CD4-positive, alpha-beta T cell treated with Interleukin-10 for 1 hour (primary cell): ENCODE data around the gene WDCP.
"Not testable (repeated sequence)": the region's sequence is repeated elsewhere in the genome, so short reads cannot be mapped to it uniquely, and the experiment has no call there.

ENCODE experiments used
- DNase-seq: peaks from one replicate; pipeline ENCODE4 v3.0.0-alpha.2; 2020

The WDCP gene

DNA sequence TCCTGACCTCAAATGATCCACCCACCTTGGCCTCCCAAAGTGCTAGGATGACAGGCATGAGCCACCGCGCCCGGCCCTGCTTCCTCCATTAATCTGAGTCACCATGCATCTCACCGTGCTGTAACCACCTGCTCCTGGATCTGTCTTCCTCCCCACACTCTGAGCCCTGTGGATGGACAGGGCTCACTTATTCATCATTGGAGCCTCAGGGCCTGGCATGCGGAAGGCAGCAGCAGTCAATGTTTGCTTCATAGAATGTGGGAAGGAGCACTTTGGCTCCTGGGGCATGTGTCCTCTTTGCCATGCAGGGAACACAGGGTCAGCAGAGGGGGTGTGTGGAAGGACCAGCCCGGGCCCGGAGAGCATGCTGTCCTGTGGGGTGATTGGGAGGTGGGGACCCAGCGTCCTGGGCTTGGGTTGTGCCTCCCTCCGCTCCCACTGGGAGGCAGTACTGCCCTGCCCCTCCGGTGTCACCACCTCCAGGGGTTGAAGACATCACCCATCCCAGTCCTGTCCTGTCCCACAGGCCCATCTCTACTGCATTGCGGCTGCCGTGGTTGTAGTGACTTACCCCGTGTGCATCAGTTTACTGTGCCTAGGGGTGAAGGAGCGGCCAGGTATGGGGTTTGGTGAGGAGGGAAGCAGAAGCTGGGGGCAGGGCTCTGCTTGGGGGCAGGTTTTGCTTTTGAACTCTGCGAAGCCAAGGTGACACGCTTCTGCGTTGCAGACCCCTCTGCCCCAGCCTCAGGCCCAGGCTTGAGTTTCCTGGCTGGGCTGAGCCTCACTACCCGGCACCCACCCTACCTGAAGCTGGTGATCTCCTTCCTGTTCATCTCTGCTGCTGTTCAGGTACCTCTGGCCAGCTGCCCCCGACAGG lies 25.8 kb downstream of the WDCP start:
- DNase-seq: no peak

DNA sequence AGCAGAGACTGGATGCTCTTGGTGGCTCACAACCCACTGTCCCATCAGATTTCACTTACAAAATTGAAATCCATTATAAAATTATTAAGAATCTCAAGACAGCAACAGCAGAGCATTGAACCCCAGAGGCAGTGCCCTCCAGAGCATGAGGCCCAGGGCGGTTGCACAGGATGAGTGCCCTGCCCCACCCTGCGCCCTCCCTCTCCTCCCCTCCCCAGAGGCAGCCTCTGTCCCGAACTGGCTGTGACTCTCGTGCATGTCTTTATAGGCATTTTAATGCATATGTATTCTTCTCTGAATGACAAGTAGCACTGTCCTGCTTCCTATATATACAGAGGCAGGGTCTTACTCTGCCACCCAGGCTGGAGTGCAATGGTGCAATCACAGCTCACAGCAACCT lies 26.9 kb downstream of the WDCP start:
- DNase-seq: no peak

DNA sequence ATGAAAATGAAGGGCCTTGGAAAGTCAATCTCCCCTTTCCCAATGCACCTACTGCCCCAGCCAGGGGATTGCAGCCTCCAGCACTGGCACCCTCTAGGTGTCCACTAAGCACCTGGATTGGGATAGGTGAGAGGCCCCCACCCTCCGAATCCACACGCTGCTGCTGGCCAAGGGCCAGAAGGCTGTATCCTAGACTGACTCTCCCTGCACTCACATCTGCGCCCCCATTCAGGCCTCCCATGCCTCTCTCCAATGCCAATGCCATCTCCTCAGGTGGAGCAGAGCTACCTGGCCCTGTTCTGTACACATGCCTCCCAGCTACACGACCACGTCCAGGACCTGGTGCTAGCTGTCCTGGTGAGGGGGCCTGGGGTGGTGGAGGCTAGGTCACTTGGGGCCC lies 27.5 kb downstream of the WDCP start:
- DNase-seq: no peak

DNA sequence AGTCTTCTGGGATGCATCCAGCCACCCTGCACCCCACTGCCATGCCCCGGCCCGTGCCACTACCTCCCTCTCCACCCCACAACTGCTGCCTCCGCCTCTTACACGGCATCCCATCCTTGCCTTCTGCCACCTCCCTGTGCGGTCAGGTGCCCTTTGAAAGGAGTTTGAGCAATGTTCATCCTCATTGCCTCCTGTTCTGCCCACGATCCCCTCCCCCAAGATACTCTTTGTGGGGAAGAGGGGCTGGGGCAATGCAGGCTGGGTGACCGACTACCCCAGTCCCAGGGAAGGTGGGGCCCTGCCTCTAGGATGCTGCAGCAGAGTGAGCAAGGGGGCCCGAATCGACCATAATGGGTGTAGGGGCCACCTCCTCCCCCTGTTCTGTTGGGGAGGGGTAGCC lies 28.9 kb downstream of the WDCP start:
- DNase-seq: no peak

DNA sequence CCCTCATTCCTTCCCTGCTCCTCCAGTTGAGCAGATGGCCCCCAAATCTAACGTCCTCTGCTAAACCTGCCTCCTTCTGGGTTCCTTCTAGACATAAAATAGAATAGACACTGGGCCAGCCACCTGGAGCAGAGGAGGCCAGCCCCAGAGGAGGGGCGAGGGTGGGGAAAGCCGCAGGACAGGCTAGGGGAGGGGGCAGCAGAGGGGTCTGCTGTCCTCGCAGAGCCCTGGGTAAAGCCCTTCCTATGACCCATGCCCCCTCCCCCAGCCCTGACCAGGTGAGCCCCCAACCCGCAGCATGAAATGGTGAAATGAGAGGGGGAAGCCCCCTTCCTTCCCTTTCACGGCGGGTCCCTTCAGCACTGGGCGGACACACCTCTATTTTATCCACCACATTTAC lies 29.5 kb downstream of the WDCP start:
- DNase-seq: no peak

DNA sequence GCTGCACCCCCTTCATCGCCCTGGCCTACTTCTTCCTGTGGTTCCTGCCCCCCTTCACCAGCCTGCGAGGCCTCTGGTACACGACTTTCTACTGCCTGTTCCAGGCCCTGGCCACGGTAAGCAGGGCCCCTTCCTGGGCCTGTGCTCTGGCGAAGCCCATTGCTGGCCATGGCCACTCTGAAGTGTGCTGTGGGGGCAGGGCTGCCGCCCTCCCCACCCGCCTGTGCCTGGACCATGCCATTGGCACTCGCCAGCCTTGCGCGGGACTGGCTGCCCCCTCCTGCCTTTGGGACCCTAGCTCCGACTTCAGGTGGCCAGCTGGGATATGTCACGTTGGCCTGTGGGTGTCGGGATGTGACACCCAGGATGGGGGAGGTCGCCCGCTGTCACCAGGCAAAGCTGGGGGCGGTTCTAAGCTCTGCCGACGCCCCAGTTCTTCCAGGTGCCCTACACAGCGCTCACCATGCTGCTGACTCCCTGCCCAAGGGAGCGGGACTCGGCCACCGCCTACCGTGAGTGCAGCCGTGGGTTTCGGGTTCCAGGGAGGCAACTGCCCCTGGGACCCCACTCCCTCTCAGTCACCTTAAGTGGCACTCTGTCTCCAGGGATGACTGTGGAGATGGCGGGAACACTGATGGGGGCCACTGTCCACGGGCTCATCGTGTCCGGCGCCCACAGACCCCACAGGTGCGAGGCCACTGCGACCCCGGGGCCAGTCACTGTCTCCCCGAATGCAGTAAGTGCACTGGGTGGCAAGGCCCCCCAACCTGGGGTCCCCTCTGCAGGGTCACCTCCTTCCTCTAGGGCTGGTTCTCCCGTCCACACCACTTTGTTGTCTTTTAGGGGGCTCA lies 30.1 kb downstream of the WDCP start:
- DNase-seq: no peak

DNA sequence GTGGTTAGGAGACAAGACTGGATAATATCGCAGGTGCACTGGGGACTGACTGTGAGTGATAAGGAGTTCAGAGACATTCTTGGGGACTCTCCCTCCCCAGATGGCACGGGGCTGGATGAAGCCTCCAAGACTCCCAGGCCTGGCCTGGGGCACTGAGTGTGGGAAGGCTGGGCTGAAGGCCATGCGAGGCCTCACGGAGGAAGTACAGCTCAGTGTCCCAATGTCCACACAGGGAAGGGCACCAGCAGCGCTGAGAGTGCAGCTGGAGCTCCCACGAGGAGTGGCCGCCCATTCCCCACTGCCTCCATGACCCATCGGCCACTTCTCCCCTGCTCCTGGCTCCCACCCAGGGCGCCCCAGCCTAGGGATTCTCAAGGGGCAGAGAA lies 30.8 kb downstream of the WDCP start:
- no peak for DNase-seq

DNA sequence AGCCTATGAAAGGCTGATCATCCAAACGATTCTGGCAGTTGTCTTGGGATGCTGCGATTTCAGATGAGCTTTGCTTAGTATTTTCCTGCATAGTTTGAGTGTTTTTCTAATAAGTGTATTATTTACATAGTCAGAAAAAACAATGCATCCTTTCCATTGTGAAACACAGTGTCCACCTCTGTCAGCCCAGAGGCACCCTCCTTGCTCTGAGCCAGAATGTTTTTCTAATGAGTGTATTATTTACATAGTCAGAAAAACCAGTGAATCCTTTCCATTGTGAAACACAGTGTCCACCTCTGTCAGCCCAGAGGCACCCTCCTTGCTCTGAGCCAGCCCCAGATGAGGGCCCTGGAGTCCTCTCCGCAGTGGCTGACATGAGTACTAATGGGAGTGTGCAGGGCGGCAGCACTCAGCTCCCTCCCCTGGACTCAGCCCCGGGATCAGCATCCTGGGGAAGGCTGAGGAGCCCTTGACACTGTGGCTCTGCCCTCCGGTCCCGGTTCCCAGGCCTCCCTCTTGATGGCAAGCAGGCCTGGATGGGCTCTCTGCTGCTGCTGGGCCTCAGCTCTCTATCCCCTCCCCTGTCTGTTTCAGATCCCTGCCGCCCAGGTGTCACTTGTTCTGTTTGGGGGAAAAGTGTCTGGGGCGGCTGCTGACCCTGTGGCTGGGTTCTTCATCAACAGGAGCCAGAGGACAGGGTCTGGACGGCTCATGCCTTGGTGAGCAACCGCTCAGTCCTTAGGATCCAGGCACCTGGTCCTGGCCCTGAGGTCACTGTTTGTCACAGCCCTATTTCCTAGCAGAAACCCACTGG lies 31.4 kb downstream of the WDCP start:
- DNase-seq: no peak

DNA sequence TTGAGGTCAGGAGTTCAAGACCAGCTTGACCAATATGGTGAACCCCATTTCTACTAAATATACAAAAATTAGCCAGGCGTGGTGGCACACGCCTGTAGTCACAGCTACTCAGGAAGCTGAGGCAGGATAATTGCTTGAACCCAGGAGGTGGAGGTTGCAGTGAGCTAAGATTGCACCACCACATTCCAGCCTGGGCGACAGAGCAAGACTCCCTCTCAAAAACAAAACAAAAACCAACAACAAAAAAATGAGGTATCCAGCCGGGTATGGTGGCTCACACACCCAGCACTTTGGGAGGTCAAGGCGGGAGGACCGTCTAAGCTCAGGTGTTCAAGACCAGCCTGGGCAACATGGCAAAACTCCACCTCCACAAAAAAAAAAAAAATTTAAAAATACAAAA lies 32.3 kb downstream of the WDCP start:
- not testable (repeated sequence) for DNase-seq

DNA sequence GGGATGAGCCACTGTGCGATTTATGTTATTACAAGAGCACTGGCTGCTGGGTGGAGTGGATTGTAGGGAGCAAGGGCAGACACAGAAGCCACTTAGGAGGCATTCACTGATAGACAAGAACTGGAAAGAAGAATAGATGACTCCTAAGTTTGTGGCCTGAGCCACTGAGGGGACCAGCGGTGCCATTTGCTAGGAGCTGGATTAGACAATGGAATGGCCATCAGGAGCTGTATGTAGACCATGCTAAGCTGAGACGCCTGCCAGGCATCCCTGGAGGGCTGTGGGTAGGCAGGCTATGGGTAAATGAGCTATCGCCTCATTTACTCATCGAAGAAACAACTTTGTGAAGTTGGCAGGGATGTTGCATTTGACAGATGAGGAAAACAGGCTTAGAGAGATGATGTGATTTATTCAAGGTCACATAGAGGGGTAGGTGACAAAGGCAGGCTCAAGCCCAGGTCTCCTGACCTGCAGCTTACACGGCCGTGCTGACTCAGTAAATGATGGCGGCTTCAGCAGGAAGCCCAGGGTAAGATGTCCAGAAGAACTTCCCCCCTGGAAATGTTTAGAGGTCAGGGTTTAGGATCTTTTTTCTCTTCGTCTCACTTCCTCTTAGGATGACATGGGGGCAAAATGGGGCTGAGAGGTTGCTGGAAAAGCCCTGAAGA lies 34.5 kb downstream of the WDCP start:
- no peak for DNase-seq

DNA sequence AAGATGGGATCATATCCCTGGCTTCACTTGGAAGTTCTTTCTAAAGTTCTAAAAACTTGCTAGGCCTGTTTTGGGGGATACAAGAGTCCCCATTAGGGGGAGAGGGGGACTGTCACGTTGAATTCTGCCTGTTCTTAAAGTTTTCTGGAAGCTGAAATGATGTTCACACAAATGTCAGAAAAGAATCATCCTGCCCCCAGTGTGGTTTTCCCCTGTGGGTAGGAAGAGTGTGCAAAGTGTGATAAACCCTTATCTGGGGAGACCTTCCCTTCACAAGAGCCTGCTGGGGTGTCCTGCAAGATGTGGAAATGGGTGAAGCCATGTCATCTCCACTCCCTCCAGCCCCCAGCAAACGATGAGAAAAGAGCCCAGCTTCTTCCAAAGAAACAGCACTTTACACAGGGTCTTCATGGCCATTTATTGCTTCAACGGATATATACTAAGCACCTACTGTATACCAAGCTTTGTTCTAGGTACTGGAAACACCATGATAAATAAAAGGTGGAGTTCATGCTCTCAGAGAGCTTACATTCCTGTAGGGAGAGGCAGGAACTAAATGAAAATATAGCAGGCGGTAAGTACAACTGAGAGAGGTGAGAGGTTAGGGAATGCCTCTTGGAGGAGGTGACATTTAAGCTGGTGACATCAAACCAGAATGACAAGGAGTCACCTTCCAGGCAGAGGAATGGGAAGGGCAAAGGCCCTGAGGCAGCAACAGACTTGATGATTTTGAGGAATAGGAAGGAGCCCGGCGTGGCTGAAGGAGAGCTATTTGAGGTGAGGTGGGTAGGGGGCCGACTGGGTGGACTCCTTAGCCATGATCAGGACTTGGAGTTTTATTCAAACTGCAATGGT lies 35.7 kb downstream of the WDCP start:
- no peak for DNase-seq

DNA sequence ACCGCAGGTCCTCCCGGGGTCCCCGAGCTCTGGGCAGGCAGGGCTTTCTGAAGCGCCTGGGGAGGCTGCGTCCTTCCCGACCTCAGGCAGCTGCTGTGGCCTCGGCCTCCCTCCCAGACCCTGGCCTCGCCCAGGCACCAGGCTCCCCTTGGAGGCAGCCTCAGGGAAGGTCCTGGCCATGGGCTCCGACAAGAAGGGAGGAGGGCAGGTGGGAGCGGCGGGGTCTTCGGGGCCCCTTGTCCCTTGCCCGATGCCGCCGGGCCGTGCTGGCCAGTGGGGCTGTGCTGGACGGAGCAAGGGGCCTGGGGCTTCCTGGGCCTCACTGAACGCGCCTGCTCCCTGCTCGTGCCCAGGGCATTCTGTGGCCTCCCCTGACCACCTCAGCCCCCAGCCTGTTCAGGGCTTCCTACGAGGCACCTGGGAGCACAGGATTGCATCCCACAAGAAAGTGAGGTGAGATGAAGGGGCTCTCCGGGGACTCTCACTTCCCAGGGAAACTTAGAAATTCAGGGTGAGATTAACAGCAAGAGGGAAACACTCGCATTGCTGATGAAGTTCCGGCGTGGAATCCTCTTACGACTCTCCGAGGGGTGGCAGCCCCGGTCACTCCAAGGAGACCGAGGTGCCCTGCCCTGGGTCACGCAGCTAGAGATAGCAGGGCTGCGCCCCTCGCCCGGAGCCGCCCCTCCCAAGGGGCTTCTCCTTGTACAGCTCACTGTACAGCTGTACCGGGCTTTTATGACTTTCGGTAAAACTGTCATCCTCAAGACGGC lies 36.5 kb downstream of the WDCP start:
- DNase-seq: no peak

DNA sequence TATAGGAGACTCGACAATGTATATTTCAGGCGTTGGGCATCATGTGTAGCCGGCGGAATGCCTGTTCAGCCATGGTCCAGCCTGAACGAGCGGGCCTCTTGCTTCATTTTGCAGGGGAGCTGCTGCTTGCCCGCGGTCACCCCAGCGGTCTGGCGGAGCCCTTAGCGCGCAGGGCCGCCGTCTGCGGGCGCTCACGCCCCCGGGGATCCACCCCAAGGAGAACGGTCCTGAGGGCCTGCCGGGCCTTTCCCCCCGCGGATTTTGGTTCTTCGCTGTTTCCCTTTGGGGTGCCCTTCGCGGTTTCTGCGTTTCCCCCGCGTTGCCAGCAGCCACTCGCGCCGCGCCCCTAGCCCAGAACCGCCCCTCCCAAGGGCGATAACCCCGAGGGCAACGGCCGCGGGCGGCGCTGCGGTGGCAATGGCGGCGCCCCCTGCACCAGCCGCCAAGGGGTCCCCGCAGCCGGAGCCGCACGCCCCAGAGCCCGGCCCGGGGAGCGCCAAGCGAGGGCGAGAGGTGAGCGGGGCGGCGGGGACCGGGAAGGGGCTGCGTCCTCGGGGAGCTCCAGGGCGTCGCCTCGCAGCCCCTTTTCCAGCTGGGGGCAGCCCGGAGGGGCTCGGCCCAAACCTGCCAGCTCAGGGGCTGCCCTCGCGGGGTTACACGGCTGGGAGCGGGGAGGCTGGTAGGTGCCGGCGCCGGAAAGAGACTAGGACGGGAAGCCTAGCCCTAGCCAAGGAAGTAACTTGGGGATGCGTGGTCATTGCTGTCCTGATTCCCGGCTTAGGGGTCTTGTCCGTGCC lies 37.3 kb downstream of the WDCP start, which contains the start of gene MFSD2B:
TSS of gene MFSD2B (plus strand) at position 406 of the 797 bp plus-strand sequence. CDS start at position 418, 12 bp downstream.
- no peak for DNase-seq

DNA sequence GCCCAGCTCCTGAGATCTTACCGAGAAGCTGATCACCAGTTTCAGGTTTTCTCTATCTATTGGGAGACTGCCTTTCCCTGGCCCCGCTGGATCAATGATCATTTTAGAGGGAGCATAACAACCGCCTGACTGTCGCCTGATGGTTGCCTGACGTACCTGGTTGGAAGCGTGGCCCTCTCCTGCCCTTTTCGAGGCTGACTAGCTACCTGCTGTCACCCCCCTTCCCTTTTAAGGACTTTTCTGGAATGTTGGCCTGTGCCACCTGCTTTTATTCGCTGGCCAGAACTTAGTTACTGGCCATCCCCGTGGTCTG lies 37.9 kb downstream of the WDCP start:
- no peak for DNase-seq

DNA sequence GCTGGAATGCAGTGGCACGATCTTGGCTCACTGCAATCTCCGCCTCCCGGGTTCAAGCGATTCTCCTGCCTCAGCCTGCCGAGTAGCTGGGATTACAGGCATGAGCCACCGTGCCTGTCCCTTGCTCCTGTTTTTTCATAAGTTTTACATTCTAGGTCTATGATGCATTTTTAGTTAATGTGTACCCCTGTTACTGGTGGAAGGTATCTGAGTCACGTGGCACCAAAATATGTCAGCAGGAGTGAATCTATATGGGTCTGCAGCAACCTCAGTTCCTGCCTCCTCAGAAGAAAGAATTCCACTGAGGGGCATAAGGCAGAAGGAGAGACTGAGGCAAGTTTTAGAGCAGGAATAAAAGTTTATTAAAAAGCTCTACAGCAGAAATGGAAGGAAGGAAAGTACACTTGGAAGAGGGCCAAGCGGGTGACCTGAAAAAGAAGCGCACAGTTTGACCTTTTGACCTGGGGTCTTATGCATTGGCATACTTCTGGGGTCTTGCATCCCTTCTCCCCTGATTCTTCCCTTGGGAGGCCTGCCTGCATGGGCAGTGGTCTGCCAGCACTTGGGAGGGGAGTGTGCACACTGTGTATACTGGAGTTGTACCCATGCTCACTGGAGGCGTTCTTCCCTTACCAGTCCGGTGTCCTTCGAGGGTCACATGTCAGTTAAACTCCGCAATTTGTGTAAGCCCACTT lies 38.4 kb downstream of the WDCP start:
- DNase-seq: no peak

DNA sequence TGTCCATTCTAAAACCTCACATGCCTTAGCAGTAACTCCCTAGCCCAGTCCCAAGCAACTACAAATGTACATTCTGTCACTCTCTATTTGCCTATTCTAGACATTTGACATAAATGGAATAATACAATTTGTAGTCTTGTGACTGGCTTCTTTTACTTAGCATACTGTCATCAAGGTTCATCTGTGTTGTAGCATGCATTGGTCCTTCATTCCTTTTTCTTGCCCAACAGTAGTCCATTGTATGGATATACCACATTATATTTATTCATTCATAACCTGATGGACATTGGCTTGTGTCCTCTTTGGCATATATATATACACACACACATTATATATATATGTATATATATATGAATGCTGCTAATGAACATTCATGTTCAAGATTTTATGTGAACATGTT lies 39.5 kb downstream of the WDCP start:
- DNase-seq: no peak

DNA sequence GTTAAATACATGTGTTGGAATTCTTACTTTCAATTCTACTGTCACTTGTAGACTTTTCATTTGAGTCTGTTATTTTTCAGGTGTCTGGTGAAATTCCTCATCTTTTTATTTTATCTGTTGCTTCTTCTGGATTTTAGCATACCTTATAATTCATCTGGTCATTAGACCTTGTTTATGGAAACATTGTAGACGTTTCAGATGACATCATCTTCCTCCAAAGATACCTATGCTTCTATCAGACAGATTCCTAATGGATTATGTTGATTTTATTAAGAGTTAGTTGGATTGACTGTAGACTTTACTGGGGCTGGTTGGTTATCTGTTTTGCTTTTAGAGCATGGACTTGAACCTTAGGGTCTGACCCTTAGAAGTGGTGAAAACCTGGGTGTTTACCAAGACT lies 52.6 kb downstream of the WDCP start:
- no peak for DNase-seq

DNA sequence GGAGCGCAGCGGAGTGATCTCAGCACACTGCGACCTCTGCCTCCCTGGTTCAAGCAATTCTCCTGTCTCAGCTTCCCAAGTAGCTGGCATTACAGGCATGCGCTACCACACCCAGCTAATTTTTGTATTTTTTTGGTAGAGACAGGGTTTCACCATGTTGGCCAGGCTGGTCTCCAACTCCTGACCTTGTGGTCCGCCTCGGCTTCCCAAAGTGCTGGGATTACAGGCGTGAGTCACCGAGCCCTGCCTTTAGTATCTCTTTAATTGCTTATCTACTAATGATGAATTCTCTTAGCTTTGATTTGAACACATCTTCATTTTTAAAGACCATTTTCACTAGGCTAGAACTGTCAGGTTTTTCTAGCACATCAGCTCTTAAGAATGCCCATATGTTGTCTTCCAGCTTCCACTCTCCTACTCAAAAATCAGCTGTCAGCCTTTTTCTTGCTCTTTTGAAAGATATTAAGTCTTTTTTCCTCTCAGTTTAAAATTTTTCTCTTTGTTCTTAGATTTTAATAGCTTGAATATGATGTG lies 53.4 kb downstream of the WDCP start:
- DNase-seq: no peak

DNA sequence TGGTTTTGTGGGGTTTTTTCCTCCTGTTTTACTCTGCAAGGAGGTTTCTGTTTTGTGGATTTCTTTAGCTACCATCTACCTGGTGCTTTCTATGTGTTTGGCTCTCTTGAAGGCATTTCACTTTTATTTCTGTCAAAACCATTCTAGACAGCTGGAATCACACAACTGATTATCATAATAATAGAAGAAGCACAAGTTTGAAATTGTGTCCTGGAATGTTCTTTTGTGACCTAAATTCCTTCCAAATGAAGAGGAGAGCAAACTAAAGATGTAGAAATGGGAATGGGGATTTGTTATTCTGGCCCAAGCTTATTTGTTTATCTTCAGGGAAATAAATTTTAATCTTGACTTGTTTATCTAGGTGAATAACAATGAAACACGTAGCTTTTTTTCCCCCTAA lies 54.3 kb downstream of the WDCP start:
- DNase-seq: no peak
